HepG2 (cell line): ENCODE results near the gene FUT3. TPM values are rescaled to one million over a fixed set of nuclear protein-coding genes. Genes with fewer than 3 reads are reported as not detected.
A peak's percentile ranks its signal among the peaks of the same experiment; 100 is the strongest.

Experiments used
- ATAC-seq: fragments of 200-7000 bp; cut with Tn5 transposase; 3 replicates; pipeline ENCODE4 v1.9.1; 2020; ENCODE audit warnings: mild to moderate bottlenecking, moderate library complexity
- BruUV-seq: library from RNA; stranded (reverse); fragments of 400-500 nt; replicated peaks from 2 replicates; lab custom pipeline; 2021; lab: Mats Ljungman, UMichigan
- CTCF ChIA-PET: fragments of 300-600 bp; formaldehyde crosslinking; extraction: SDS; loops from one replicate; lab custom pipeline; 2021; ENCODE audit warnings: low total read pairs, inconsistent platforms, low intra/inter-chr PET ratio; lab: Yijun Ruan, JAX
- POLR2A ChIA-PET: fragments of 350-600 bp; sonication (Branson Sonifier 250); formaldehyde crosslinking; loops from one replicate; lab custom pipeline; 2020; ENCODE audit warnings: antibody characterized with exemption, inconsistent platforms; lab: Yijun Ruan, JAX
- DNase-seq: peaks from one replicate; pipeline ENCODE4 v3.0.0-alpha.2; 2015; ENCODE audit warnings: low spot score
- FAIRE-seq: peaks from 3 replicates; lab custom pipeline; 2011; peaks lifted over from hg19 to GRCh38; lab: Jason Lieb, UNC
- H2AFZ ChIP-seq: one replicate; pipeline ENCODE4 v1.6.1; 2011; ENCODE audit warnings: low read length, inconsistent platforms
- H3K27ac ChIP-seq: fragments of 300-600 bp; 3 replicates; pipeline ENCODE4 v1.8.0; 2011; ENCODE audit warnings: mixed run types, mild to moderate bottlenecking, mixed read lengths, low read length, inconsistent platforms; ENCODE audit not compliant: insufficient read depth; ENCODE audit errors: extremely low read length
- H3K27me3 ChIP-seq, 2 experiments: fragments of 200-600 bp in 1 of 2; 2 replicates in 1 of 2; 3 replicates in 1 of 2; pipeline versions ENCODE4 v1.6.0 to v1.8.0; 2011; ENCODE audit warnings: low read length in 2 of 2, mild to moderate bottlenecking in 2 of 2, moderate library complexity in 2 of 2, inconsistent platforms in 1 of 2; ENCODE audit not compliant: insufficient read depth in 2 of 2, control insufficient read depth in 1 of 2
- H3K36me3 ChIP-seq, 2 experiments: fragments of 200-600 bp in 1 of 2; replicated peaks in 1 of 2; 2 replicates in 1 of 2; 3 replicates in 1 of 2; pipeline versions ENCODE4 v1.5.1 to v1.8.0; 2011; ENCODE audit warnings: low read length in 2 of 2, inconsistent platforms in 1 of 2; ENCODE audit not compliant: insufficient read depth in 2 of 2, control insufficient read depth in 1 of 2
- H3K4me1 ChIP-seq: 2 replicates; pipeline ENCODE4 v1.5.1; 2012; ENCODE audit warnings: low read length, inconsistent platforms; ENCODE audit not compliant: insufficient read depth
- H3K4me2 ChIP-seq: 2 replicates; pipeline ENCODE4 v1.6.0; 2011; ENCODE audit warnings: low read depth, low read length, inconsistent platforms
- H3K4me3 ChIP-seq, 3 experiments: fragments of 200-600 bp in 1 of 3; sonication (generic), shearing (Covaris generic) in 1 of 3; replicated peaks in 1 of 3; 2 replicates each; pipeline ENCODE4 v1.5.1; 2011 to 2016; ENCODE audit warnings: low read length in 3 of 3, inconsistent platforms in 2 of 3, low read depth in 2 of 3, mild to moderate bottlenecking in 2 of 3, control low read depth in 1 of 3, mixed read lengths in 1 of 3; ENCODE audit not compliant: insufficient read depth in 1 of 3
- H3K79me2 ChIP-seq: one replicate; pipeline ENCODE4 v1.6.1; 2011; ENCODE audit warnings: low read length, inconsistent platforms; ENCODE audit not compliant: insufficient read depth
- H3K9ac ChIP-seq: 2 replicates; pipeline ENCODE4 v1.6.0; 2011; ENCODE audit warnings: mild to moderate bottlenecking, low read depth, low read length, inconsistent platforms; ENCODE audit not compliant: insufficient read depth
- H3K9me3 ChIP-seq: 2 replicates; pipeline ENCODE4 v1.5.1; 2012; ENCODE audit warnings: mild to moderate bottlenecking, low read length
- H4K20me1 ChIP-seq: 2 replicates; pipeline ENCODE4 v1.6.0; 2011; ENCODE audit warnings: inconsistent platforms, mild to moderate bottlenecking, low read length, moderate library complexity; ENCODE audit not compliant: insufficient read depth
- AGO2 ChIP-seq: fragments of 200-400 bp; formaldehyde crosslinking; optimal IDR thresholded peaks from 2 replicates; pipeline ENCODE3; 2017; ENCODE audit warnings: mild to moderate bottlenecking, low read depth, low read length, moderate library complexity
- ARNTL ChIP-seq: sonication (generic); formaldehyde crosslinking; IDR thresholded peaks from 2 replicates; pipeline ENCODE4 v1.4.0; 2020; ENCODE audit warnings: mild to moderate bottlenecking, missing genetic modification reagents
- ATF7-NPFF ChIP-seq: sonication (generic); formaldehyde crosslinking; IDR thresholded peaks from 2 replicates; pipeline ENCODE4 v1.8.1; 2023; ENCODE audit warnings: mild to moderate bottlenecking, low read depth, missing genetic modification reagents, moderate library complexity
- CERS6 ChIP-seq: sonication (generic); formaldehyde crosslinking; IDR thresholded peaks from 2 replicates; pipeline ENCODE4 v1.5.0; 2020; ENCODE audit warnings: missing genetic modification reagents
- HOMEZ ChIP-seq: IDR thresholded peaks from 2 replicates; pipeline ENCODE4 v1.6.1; 2016; ENCODE audit warnings: low read depth
- IRX3 ChIP-seq: sonication (generic); formaldehyde crosslinking; IDR thresholded peaks from 2 replicates; pipeline ENCODE4 v1.8.1; 2023; ENCODE audit warnings: mild to moderate bottlenecking, low read depth, missing genetic modification reagents, borderline replicate concordance
- MAF1 ChIP-seq: sonication (generic); formaldehyde crosslinking; IDR thresholded peaks from 2 replicates; pipeline ENCODE4 v1.5.0; 2020; ENCODE audit warnings: missing genetic modification reagents, borderline replicate concordance
- MAFF ChIP-seq: IDR thresholded peaks from 2 replicates; pipeline ENCODE4 v1.6.1; 2011; ENCODE audit warnings: low read depth, low read length, improper control_type of control experiment
- MYC ChIP-seq: sonication (generic); formaldehyde crosslinking; IDR thresholded peaks from 2 replicates; pipeline ENCODE4 v1.9.0; 2021; ENCODE audit warnings: missing genetic modification reagents, borderline replicate concordance
- NAIF1 ChIP-seq: sonication (generic); formaldehyde crosslinking; IDR thresholded peaks from 2 replicates; pipeline ENCODE4 v1.5.0; 2020; ENCODE audit warnings: mild to moderate bottlenecking, missing genetic modification reagents, borderline replicate concordance
- RBFOX2 ChIP-seq: fragments of 200-400 bp; formaldehyde crosslinking; IDR thresholded peaks from 2 replicates; pipeline ENCODE4 v1.6.1; 2017; ENCODE audit warnings: low read depth, mild to moderate bottlenecking, low read length
- SUZ12 ChIP-seq: fragments of 150-350 bp; IDR thresholded peaks from 2 replicates; pipeline ENCODE4 v1.6.1; 2014; ENCODE audit warnings: low read depth, low read length
- ZFP90 ChIP-seq: sonication (generic); formaldehyde crosslinking; IDR thresholded peaks from 2 replicates; pipeline ENCODE4 v1.8.0; 2022; ENCODE audit warnings: missing genetic modification reagents, mild to moderate bottlenecking, inconsistent platforms, borderline replicate concordance
- ZNF576 ChIP-seq: sonication (generic); formaldehyde crosslinking; IDR thresholded peaks from 2 replicates; pipeline ENCODE4 v1.4.0; 2020; ENCODE audit warnings: mild to moderate bottlenecking, missing genetic modification reagents
- WGBS: methylation state at CpG from one replicate; pipeline ENCODE4 v1.1.6; 2017; ENCODE audit warnings: low lambda C conversion rate; 5-methylcytosine and 5-hydroxymethylcytosine counted together
- in situ Hi-C: cut with HindIII; loops from 2 replicates; pipeline ENCODE4 v1.10.0; 2017; ENCODE audit warnings: low pct_unique_long_range_greater_than_20kb; ENCODE audit not compliant: extremely low pct_ligation_motif_present
- intact Hi-C: fragments of 100-400 bp; cut with micrococcal nuclease; formaldehyde crosslinking; loops from one replicate; pipeline ENCODE4 v1.10.0; 2022; ENCODE audit not compliant: unreplicated experiment
- polyA plus RNA-seq, 8 experiments: library from polyadenylated mRNA; depleted of rRNA in 3 of 8; stranded (reverse) in 7 of 8; unstranded in 1 of 8; fragments of >200 nt; fragmentation: Illumina TruSeq in 4 of 8; extraction: Trizol in 4 of 8; gene quantifications; 2 replicates each; pipeline versions ENCODE4 v1.2.1 to v1.2.3, GENCODE V29; 2011 to 2016; ENCODE audit warnings: low read depth in 4 of 8, missing spikeins in 1 of 8, mixed read lengths in 1 of 8; ENCODE audit not compliant: insufficient read depth in 1 of 8
- total RNA-seq, 5 experiments: library from RNA; depleted of rRNA; stranded (reverse); fragments of >200 nt; fragmentation: Illumina TruSeq; extraction: Trizol; gene quantifications; 2 replicates each; pipeline ENCODE4 v1.2.3, GENCODE V29; 2016; ENCODE audit warnings: low read depth in 1 of 5

FUT3 gene
- total and polyA plus RNA-seq, 2 of the 13 experiments (the other 11 are each of a cell fraction or from before 2014, with no cell fraction given): 0.53 to 1.1 TPM

- TF ChIP-seq ZNF576 (CRISPR knock-in tag): no peak
- no peak for TF ChIP-seq ZFP90
Observed at GRCh38 chr19:5895890-5896289, 44.6 kb upstream of the FUT3 start (continued).

- peaks cover 7 to 37% of the 10 kb centered on the region in 2 experiments; a peak in 4 of 5 replicates for H3K36me3 ChIP-seq
- no peak overlapping the region for H3K4me3 ChIP-seq
- H3K9me3 ChIP-seq: no peaks in the 10 kb centered on the region
- H3K9ac ChIP-seq: no peak overlapping the region
- WGBS: no CpG with 5 or more reads among the region's 15 CpGs
- no peak for FAIRE-seq
- TF ChIP-seq IRX3 (no peak), HOMEZ (CRISPR knock-in tag) (no peak), CERS6 (CRISPR knock-in tag) (no peak), MAFF (no peak), SUZ12 (no peak), AGO2 (peak; percentile 53), MYC (no peak), NAIF1 (CRISPR knock-in tag) (no peak), MAF1 (CRISPR knock-in tag) (no peak), ARNTL (no peak), ATF7-NPFF (no peak), RBFOX2 (peak; percentile 68; the same call in 1 of the 2 replicates)
- H3K27me3 ChIP-seq: no peaks in the 10 kb centered on the region
- BruUV-seq: no TSS peak
- no peak overlapping the region for H2AFZ ChIP-seq
- no peak overlapping the region for H3K4me2 ChIP-seq
- in situ Hi-C loops (no loop called here), intact Hi-C loops (no loop called here)
- 0 out of 2 replicates have a peak, but pooled peaks cover 7% of the 10 kb centered on the region for H4K20me1 ChIP-seq
- H3K79me2 ChIP-seq: peaks cover 15% of the 10 kb centered on the region
- H3K27ac ChIP-seq: no peak overlapping the region
- peaks cover 35% of the 10 kb centered on the region for H3K4me1 ChIP-seq
- ChIA-PET POLR2A (interaction anchor here (0.6 to 1.5 kb wide), 2 partner anchors 8 to 112 kb away, joined by 3 to 7 read pairs; partner anchors contain the start of gene NDUFA11), CTCF (no interaction called here)
- no peak for DNase-seq
- no peak for ATAC-seq
Observed at GRCh38 chr19:5895409-5895808, 44.2 kb upstream of the FUT3 start.
